ENCODE results near the gene SPTSSB. TPM values are rescaled to one million over a fixed set of nuclear protein-coding genes. Genes with fewer than 3 reads are reported as not detected.

SPTSSB gene, protein sequence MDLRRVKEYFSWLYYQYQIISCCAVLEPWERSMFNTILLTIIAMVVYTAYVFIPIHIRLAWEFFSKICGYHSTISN
- total RNA-seq = 1 to 10 TPM; 2.4 to 4.8 (median 3.9) TPM

DNA sequence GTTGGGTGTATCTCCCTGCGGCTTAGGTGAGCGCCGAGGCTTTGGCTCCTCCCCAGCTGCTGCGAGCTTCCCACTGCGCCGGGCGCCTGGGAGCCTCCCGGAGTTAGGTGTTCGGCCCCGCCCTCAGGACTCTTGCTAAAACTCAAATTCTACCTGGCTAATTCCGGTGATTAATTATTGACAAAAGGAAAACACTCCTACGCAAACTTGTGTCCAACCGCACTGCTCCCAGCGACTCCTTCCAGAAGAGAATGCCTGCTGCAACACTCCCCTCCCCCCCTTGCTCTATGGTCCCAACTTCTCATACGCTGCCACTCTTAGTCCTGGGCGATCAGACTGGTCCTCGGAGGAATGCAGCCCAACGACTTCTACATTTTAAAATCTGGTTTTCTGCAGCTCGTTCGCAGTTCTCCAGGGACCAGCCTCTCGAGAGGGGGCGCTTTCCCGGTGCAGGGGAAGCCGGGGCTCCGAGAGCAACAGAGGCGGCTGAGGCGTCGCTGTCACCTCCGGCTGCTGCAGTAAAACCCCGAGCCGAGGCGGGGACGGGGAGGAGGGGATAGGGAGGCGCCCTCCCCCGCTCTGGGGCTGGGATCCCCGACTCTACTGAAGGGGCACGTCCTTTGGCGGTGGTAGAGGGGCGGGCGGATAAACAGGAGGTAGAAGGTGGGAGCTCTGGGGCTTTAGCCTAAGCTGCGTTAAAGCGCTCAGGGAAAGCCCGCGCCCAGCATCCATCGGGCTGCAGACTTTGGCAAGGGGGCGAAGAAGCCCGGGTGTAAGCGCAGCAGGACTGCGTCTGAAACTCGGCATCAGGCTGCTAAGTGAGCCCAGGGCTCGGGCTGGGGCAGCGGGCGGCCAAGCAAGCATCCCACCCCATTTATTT, at the start of gene SPTSSB:
Gene SPTSSB (minus strand): TSS at position 77 of the 880 bp plus-strand sequence. CDS start 25,194 bp downstream, outside the sequence.
- 1 to 5% methylated on average over 16 to 29 of the region's 53 CpGs for WGBS, 2 donors

DNA sequence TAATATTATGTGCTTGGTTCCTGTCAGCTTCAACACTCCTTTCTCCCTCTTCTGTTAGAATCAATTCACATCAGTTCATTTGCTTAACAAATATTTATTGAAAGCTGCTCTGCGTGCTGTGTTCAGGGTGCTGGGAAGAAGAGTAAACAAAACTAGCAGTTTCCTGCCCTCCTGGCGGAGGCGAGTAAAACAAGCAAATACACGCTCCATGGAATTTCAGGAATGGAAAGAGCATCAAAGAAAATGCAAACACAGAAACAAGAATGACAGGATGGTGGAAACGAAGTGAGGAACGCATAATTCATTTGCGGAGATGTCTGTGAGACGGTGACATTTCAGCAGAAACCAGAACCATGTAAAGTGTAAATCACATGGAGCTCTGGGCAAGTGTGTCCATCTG, 49.4 kb upstream of the SPTSSB start:
- H3K36me3 ChIP-seq = no peaks in the 10 kb centered on the region
- intact Hi-C loops (cut with DNase I) = no loop called here
- H3K27ac ChIP-seq = no peak overlapping the region
- no peak overlapping the region for H3K4me3 ChIP-seq
- no peak for DNase-seq
- TF ChIP-seq, protein P1, sequence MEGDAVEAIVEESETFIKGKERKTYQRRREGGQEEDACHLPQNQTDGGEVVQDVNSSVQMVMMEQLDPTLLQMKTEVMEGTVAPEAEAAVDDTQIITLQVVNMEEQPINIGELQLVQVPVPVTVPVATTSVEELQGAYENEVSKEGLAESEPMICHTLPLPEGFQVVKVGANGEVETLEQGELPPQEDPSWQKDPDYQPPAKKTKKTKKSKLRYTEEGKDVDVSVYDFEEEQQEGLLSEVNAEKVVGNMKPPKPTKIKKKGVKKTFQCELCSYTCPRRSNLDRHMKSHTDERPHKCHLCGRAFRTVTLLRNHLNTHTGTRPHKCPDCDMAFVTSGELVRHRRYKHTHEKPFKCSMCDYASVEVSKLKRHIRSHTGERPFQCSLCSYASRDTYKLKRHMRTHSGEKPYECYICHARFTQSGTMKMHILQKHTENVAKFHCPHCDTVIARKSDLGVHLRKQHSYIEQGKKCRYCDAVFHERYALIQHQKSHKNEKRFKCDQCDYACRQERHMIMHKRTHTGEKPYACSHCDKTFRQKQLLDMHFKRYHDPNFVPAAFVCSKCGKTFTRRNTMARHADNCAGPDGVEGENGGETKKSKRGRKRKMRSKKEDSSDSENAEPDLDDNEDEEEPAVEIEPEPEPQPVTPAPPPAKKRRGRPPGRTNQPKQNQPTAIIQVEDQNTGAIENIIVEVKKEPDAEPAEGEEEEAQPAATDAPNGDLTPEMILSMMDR (IDR thresholded peaks at IDR 0.05) = peak in 4 of 6 experiments; percentile 12 to 45 (median 22)
- no peak for TF ChIP-seq POLR2A (IDR thresholded peaks at IDR 0.05)
- no peaks in the 10 kb centered on the region for H3K9me3 ChIP-seq
- WGBS, 2 donors = 26 to 29% methylated on average over 8 of the region's 8 CpGs
- H3K4me1 ChIP-seq = peaks cover 8 to 29% (median 12%) of the 10 kb centered on the region in 3 donors
- no peaks in the 10 kb centered on the region for H3K27me3 ChIP-seq

More for the DNA sequence above, at the start of gene SPTSSB:
- H3K27me3 ChIP-seq = peaks cover 0 to 40% (median 0%) of the 10 kb centered on the region in 4 donors
- no peak for DNase-seq
- peak in 1 of 4 donors; percentile 14 for TF ChIP-seq POLR2A (IDR thresholded peaks at IDR 0.05)
- TF ChIP-seq, protein P1 (IDR thresholded peaks at IDR 0.05) = peak in 1 of 6 experiments; percentile 6
- H3K4me1 ChIP-seq = peaks cover 5 to 26% (median 11%) of the 10 kb centered on the region in 3 donors
- intact Hi-C loops (cut with DNase I) = no loop called here
- no peaks in the 10 kb centered on the region for H3K36me3 ChIP-seq
- peak within 1 kb of the TSS; percentile 64 to 80 (median 69) for H3K27ac ChIP-seq
- H3K9me3 ChIP-seq = no peaks in the 10 kb centered on the region
- H3K4me3 ChIP-seq = peak within 1 kb of the TSS; percentile 47 to 68 (median 56)

DNA sequence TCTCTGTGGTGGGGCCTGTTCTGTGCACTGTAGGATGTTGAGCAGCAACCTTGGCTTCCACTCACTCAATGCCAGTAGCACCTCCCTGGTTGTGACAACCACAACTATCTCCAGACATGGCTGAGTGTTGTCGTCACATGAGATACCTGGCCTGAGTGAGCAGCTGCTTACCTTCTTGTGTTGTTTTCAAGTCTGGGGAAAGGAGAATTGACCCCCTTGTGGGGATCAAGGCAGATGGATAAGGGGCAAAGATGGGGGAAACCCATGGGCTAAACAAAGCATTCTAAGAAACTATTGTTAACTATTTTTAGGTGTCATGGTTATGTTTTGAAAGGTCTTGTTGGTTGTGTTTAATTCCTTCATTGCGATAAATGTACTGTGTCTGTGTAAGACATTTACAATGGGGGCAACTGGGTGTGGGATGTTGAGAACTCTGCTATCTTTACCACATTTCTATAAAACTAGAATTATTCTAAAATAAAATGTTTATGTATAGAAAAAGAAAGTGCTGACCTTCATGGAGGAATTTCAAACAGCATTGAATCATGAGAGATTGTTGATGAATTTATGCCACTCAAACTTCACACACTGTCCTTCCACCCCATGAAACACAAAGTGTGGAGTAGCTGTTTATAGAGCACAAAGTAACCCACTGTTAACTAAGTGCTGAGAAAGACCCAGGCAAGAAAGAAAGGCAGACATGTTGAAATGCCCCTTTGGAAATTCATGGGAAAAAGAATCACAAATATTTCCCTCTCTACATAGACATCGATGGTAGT, 48.4 kb upstream of the SPTSSB start:
- intact Hi-C loops (cut with DNase I) = no loop called here
- Histone ChIP-seq H3K36me3 (no peaks in the 10 kb centered on the region), H3K27me3 (no peaks in the 10 kb centered on the region), H3K4me1 (peaks cover 8 to 38% (median 19%) of the 10 kb centered on the region in 3 donors), H3K9me3 (no peaks in the 10 kb centered on the region), H3K27ac (no peak overlapping the region), H3K4me3 (no peak overlapping the region)
- TF ChIP-seq, protein P1 (IDR thresholded peaks at IDR 0.05) = no peak
- no peak for TF ChIP-seq POLR2A (IDR thresholded peaks at IDR 0.05)
- DNase-seq = no peak
- 83 to 85% methylated on average over 3 of the region's 3 CpGs for WGBS, 2 donors

DNA sequence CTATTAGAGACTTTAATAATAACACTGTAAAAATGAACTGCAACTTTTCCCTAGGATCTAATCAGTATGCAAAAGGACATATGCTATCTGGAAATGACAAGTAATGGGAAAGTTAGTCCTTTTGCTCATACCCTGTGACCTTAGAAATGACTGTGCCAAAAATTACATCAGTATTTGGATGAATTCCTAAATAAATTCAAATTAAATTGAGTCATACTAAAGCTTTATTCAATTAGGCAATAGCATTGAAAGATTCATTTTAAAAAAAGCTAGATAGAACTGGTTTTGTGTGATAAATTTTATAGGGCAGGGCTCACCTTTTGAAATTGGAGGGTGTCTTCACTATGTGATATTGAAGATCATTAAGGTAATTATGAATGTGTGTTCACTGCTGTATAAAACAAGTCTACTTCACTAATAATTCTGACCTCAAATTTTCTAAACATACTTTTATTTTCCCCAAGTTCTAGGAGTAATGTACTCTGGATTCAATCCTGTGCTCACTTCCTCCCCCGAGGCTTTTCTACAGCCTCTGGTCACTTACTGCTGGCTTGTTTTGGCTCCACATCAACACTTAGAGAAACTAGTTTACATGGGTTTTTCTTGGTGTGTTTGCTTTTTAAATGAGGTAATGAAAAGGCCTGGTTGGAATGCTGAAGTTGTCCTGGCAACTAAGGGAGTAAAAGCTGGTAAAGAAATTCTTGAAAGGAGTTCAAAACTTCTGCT, 44.4 kb upstream of the SPTSSB start:
- Histone ChIP-seq H3K4me1 (peaks cover 8 to 41% (median 15%) of the 10 kb centered on the region in 3 donors), H3K36me3 (no peaks in the 10 kb centered on the region), H3K9me3 (no peaks in the 10 kb centered on the region), H3K27me3 (no peaks in the 10 kb centered on the region), H3K4me3 (no peak overlapping the region), H3K27ac (peak overlapping the region; percentile 72 to 83 (median 82))
- no peak for DNase-seq
- WGBS, 2 donors = 0 to 7% methylated on average over 1 of the region's 1 CpG
- intact Hi-C loops (cut with DNase I) = no loop called here
- TF ChIP-seq POLR2A (IDR thresholded peaks at IDR 0.05) = no peak
- TF ChIP-seq, protein P1 (IDR thresholded peaks at IDR 0.05) = no peak

All from esophagus squamous epithelium (tissue), 5 donors.